Measurements from ENCODE around the gene ARHGAP9. TPM values are rescaled to one million over a fixed set of nuclear protein-coding genes. Genes with fewer than 3 reads are reported as not detected.

Gene ARHGAP9
- total RNA-seq, 2 experiments from 2014 or later, result 243 to 248 TPM

GRCh38 chr12:57461917-57462250 lies 17.8 kb downstream of the ARHGAP9 start:
- no peak for ATAC-seq
- H3K27me3 Mint-ChIP-seq (ENCODE audit: low read depth), result peaks cover 9% of the 10 kb centered on the region
- H3K9me3 Mint-ChIP-seq (ENCODE audit: insufficient read depth), result no peaks in the 10 kb centered on the region
- H3K27ac Mint-ChIP-seq, result peak overlapping the region; percentile 69
- H3K4me3 Mint-ChIP-seq, result peak overlapping the region; percentile 83
- POLR2A ChIA-PET, result interaction anchor here (3.4 to 6.7 kb wide), 2 partner anchors 10 to 16 kb away, joined by 11 to 74 read pairs; partner anchors contain the start of gene ARHGAP9
- H3K36me3 Mint-ChIP-seq (ENCODE audit: low read depth), result peaks cover 1% of the 10 kb centered on the region
- no peak for DNase-seq
- CTCF ChIA-PET, result interaction anchor here (0.9 to 3.1 kb wide), 14 partner anchors 9 to 248 kb away, joined by 3 to 57 read pairs (median 3); partner anchors contain the start of genes ARHGAP9 and INHBC
- peaks cover 60% of the 10 kb centered on the region for H3K4me1 Mint-ChIP-seq (ENCODE audit: low read depth)

- DNase-seq (peak; percentile 51), ATAC-seq (no peak)
- Mint-ChIP-seq H3K27ac (peak overlapping the region; percentile 69), H3K4me1 (ENCODE audit: low read depth) (peaks cover 62% of the 10 kb centered on the region), H3K4me3 (peak overlapping the region; percentile 83), H3K27me3 (ENCODE audit: low read depth) (peaks cover 9% of the 10 kb centered on the region), H3K36me3 (ENCODE audit: low read depth) (no peaks in the 10 kb centered on the region), H3K9me3 (ENCODE audit: insufficient read depth) (no peaks in the 10 kb centered on the region)
- ChIA-PET POLR2A (interaction anchor here (0.6 to 6.7 kb wide), 3 partner anchors 10 to 22 kb away, joined by 3 to 74 read pairs (median 11); partner anchors contain the start of gene ARHGAP9), CTCF (interaction anchor here (0.8 to 3.1 kb wide), 12 partner anchors 9 to 219 kb away, joined by 3 to 57 read pairs (median 3); partner anchors contain the start of genes ARHGAP9 and INHBC)
Observed at GRCh38 chr12:57461276-57461916, 18.3 kb downstream of the ARHGAP9 start.

GRCh38 chr12:57460841-57461275 lies 18.8 kb downstream of the ARHGAP9 start:
- H3K27me3 Mint-ChIP-seq (ENCODE audit: low read depth), result peaks cover 9% of the 10 kb centered on the region
- no peak for DNase-seq
- H3K9me3 Mint-ChIP-seq (ENCODE audit: insufficient read depth), result no peaks in the 10 kb centered on the region
- peak overlapping the region; percentile 83 for H3K4me3 Mint-ChIP-seq
- CTCF ChIA-PET, result interaction anchor here (0.8 to 2.6 kb wide), 5 partner anchors 12 to 218 kb away, joined by 3 to 12 read pairs (median 4); partner anchors contain the start of gene INHBC
- H3K36me3 Mint-ChIP-seq (ENCODE audit: low read depth), result no peaks in the 10 kb centered on the region
- POLR2A ChIA-PET, result interaction anchor here (0.6 to 6.7 kb wide), 3 partner anchors 11 to 23 kb away, joined by 3 to 74 read pairs (median 11); partner anchors contain the start of gene ARHGAP9
- H3K4me1 Mint-ChIP-seq (ENCODE audit: low read depth), result peaks cover 66% of the 10 kb centered on the region
- H3K27ac Mint-ChIP-seq, result no peak overlapping the region
- no peak for ATAC-seq

GRCh38 chr12:57460468-57460784 lies 19.2 kb downstream of the ARHGAP9 start:
- ChIA-PET POLR2A (interaction anchor here (3.4 to 6.7 kb wide), 2 partner anchors 11 to 18 kb away, joined by 11 to 74 read pairs; partner anchors contain the start of gene ARHGAP9), CTCF (interaction anchor here (0.8 to 2.6 kb wide), 3 partner anchors 13 to 78 kb away, joined by 3 to 12 read pairs (median 7); partner anchors contain the start of gene INHBC)
- H3K4me3 Mint-ChIP-seq, result peak overlapping the region; percentile 75
- ATAC-seq (no peak), DNase-seq (peak; percentile 49)
- peak overlapping the region; percentile 27 for H3K27ac Mint-ChIP-seq
- H3K4me1 Mint-ChIP-seq (ENCODE audit: low read depth), result peaks cover 71% of the 10 kb centered on the region
- H3K36me3 Mint-ChIP-seq (ENCODE audit: low read depth), result no peaks in the 10 kb centered on the region
- H3K9me3 Mint-ChIP-seq (ENCODE audit: insufficient read depth), result no peaks in the 10 kb centered on the region
- H3K27me3 Mint-ChIP-seq (ENCODE audit: low read depth), result peaks cover 9% of the 10 kb centered on the region

GRCh38 chr12:57459750-57460467 lies 19.8 kb downstream of the ARHGAP9 start, which contains the start of gene GLI1:
Gene GLI1 (plus strand): TSS chr12:57459785. CDS start chr12:57463692, 3,907 bp downstream.
- peak within 1 kb of the TSS; percentile 97 for H3K4me3 Mint-ChIP-seq
- H3K27me3 Mint-ChIP-seq (ENCODE audit: low read depth), result peaks cover 9% of the 10 kb centered on the region
- peaks cover 75% of the 10 kb centered on the region for H3K4me1 Mint-ChIP-seq (ENCODE audit: low read depth)
- DNase-seq (no peak), ATAC-seq (no peak)
- H3K27ac Mint-ChIP-seq, result peak within 1 kb of the TSS; percentile 97
- H3K36me3 Mint-ChIP-seq (ENCODE audit: low read depth), result no peaks in the 10 kb centered on the region
- ChIA-PET POLR2A (interaction anchor here (1.3 to 6.7 kb wide), 4 partner anchors 12 to 234 kb away, joined by 3 to 74 read pairs (median 8); partner anchors contain the start of genes ARHGAP9 and DDIT3), CTCF (interaction anchor here (0.9 to 2.8 kb wide), 34 partner anchors 11 to 348 kb away, joined by 3 to 48 read pairs (median 6); partner anchors contain the start of genes ARHGAP9, DDIT3, INHBC and NXPH4)
- no peaks in the 10 kb centered on the region for H3K9me3 Mint-ChIP-seq (ENCODE audit: insufficient read depth)

GRCh38 chr12:57459055-57459749 lies 20.5 kb downstream of the ARHGAP9 start:
- H3K27ac Mint-ChIP-seq, result peak overlapping the region; percentile 97
- H3K27me3 Mint-ChIP-seq (ENCODE audit: low read depth), result peaks cover 9% of the 10 kb centered on the region
- ATAC-seq, result peak; percentile 73
- peak; percentile 97 for DNase-seq
- peak overlapping the region; percentile 97 for H3K4me3 Mint-ChIP-seq
- no peaks in the 10 kb centered on the region for H3K9me3 Mint-ChIP-seq (ENCODE audit: insufficient read depth)
- H3K4me1 Mint-ChIP-seq (ENCODE audit: low read depth), result peaks cover 74% of the 10 kb centered on the region
- CTCF ChIA-PET, result interaction anchor here (0.7 to 2.8 kb wide), 79 partner anchors 7 to 813 kb away, joined by 3 to 48 read pairs (median 4); partner anchors contain the start of genes ARHGAP9, ATP5F1B, DCTN2 and DDIT3
- no peaks in the 10 kb centered on the region for H3K36me3 Mint-ChIP-seq (ENCODE audit: low read depth)
- POLR2A ChIA-PET, result interaction anchor here (1.0 to 6.7 kb wide), 11 partner anchors 9 to 234 kb away, joined by 3 to 74 read pairs (median 4); partner anchors contain the start of genes ARHGAP9, DDIT3, INHBC and SHMT2

- ATAC-seq, result no peak
- Mint-ChIP-seq H3K4me1 (ENCODE audit: low read depth) (peaks cover 68% of the 10 kb centered on the region), H3K9me3 (ENCODE audit: insufficient read depth) (no peaks in the 10 kb centered on the region), H3K36me3 (ENCODE audit: low read depth) (no peaks in the 10 kb centered on the region), H3K27ac (peak overlapping the region; percentile 97), H3K27me3 (ENCODE audit: low read depth) (peaks cover 9% of the 10 kb centered on the region), H3K4me3 (peak overlapping the region; percentile 97)
- ChIA-PET CTCF (interaction anchor here (0.7 to 2.8 kb wide), 79 partner anchors 8 to 812 kb away, joined by 3 to 48 read pairs (median 4); partner anchors contain the start of genes ARHGAP9, ATP5F1B, DCTN2 and DDIT3), POLR2A (interaction anchor here (1.0 to 6.7 kb wide), 11 partner anchors 8 to 233 kb away, joined by 3 to 74 read pairs (median 4); partner anchors contain the start of genes ARHGAP9, DDIT3, INHBC and SHMT2)
- DNase-seq, result no peak
Observed at GRCh38 chr12:57458665-57459054, 21.0 kb downstream of the ARHGAP9 start.

- Mint-ChIP-seq H3K9me3 (ENCODE audit: insufficient read depth) (no peaks in the 10 kb centered on the region), H3K4me1 (ENCODE audit: low read depth) (peaks cover 61% of the 10 kb centered on the region)
- CTCF ChIA-PET, result interaction anchor here (1.2 to 7.1 kb wide), 9 partner anchors 10 to 207 kb away, joined by 3 to 145 read pairs (median 21); partner anchors contain the start of gene INHBC
Observed at GRCh38 chr12:57456737-57457490, 22.8 kb downstream of the ARHGAP9 start.

GRCh38 chr12:57456145-57456700 lies 23.4 kb downstream of the ARHGAP9 start:
- H3K36me3 Mint-ChIP-seq (ENCODE audit: low read depth), result no peaks in the 10 kb centered on the region
- peaks cover 7% of the 10 kb centered on the region for H3K27me3 Mint-ChIP-seq (ENCODE audit: low read depth)
- CTCF ChIA-PET, result interaction anchor here (0.6 to 7.1 kb wide), 43 partner anchors 10 to 242 kb away, joined by 3 to 145 read pairs (median 4); partner anchors contain the start of genes ARHGAP9, INHBC and SHMT2
- POLR2A ChIA-PET, result no interaction called here
- peaks cover 56% of the 10 kb centered on the region for H3K4me1 Mint-ChIP-seq (ENCODE audit: low read depth)
- peak overlapping the region; percentile 65 for H3K4me3 Mint-ChIP-seq
- ATAC-seq, result peak; percentile 40
- DNase-seq, result peak; percentile 75
- H3K9me3 Mint-ChIP-seq (ENCODE audit: insufficient read depth), result no peaks in the 10 kb centered on the region
- peak overlapping the region; percentile 74 for H3K27ac Mint-ChIP-seq

More at GRCh38 chr12:57456737-57457490, 22.8 kb downstream of the ARHGAP9 start:
- Mint-ChIP-seq H3K36me3 (ENCODE audit: low read depth) (no peaks in the 10 kb centered on the region), H3K27ac (peak overlapping the region; percentile 25), H3K4me3 (no peak overlapping the region), H3K27me3 (ENCODE audit: low read depth) (peaks cover 9% of the 10 kb centered on the region)
- POLR2A ChIA-PET, result no interaction called here
- DNase-seq (no peak), ATAC-seq (no peak)

All from activated CD8-positive, alpha-beta T cell treated with anti-CD3 and anti-CD28 coated beads, Interleukin-2, amount 10 ng/mL, durations not matched to agents 7 days and 5 days (primary cell).